ENCODE measurements around the gene IZUMO2. TPM values are rescaled to one million over a fixed set of nuclear protein-coding genes. Genes with fewer than 3 reads are reported as not detected.

Gene IZUMO2
- total RNA-seq, 2 donors from 2014 or later = not detected

DNA sequence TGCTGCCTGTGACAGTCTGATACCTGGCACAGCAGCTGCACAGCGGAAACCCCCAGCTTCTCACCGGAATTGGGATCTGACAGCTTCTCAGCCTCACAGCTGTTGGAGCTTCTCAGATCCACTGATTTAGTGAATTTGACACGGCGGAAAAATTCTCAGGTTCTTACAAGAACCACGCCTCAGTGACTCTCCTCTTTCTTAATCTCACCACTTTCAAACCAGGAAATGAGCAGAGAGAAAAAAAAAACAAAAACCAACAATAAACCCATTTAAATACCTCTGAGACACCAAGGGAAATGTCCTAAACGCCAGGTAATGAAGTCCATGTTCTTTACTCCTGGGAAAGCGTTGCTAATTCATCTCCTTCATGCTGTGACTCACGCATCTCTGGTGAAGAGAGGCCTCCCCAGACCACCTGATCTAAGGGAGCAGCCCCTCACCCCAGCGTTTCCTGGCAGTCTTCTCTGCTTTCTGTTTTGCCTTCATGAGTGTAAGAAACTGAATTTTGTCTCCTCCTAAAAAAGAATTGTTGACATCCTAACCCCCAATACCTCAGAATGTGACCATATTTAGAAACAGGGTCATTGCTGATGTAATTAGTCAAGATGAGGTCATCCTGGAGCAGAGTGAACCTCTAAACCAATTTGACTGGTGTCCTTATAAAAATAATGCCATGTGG is 15.9 kb upstream of the IZUMO2 start:
- Histone ChIP-seq H3K36me3 (replicated peaks in 1 of 2; ENCODE audit: insufficient read depth in 1 of 2, low read depth in 2 of 2) (no peaks in the 10 kb centered on the region), H3K4me1 (peaks cover 7% of the 10 kb centered on the region), H3K27me3 (no peaks in the 10 kb centered on the region), H3K27ac (peak overlapping the region in 2 of 4 donors; percentile 14 to 44), H3K4me3 (no peak overlapping the region), H3K9me3 (no peaks in the 10 kb centered on the region)
- ATAC-seq (no peak), DNase-seq (no peak)
- WGBS, 2 donors = 38 to 41% methylated on average over 9 of the region's 9 CpGs
- TF ChIP-seq, protein P1, sequence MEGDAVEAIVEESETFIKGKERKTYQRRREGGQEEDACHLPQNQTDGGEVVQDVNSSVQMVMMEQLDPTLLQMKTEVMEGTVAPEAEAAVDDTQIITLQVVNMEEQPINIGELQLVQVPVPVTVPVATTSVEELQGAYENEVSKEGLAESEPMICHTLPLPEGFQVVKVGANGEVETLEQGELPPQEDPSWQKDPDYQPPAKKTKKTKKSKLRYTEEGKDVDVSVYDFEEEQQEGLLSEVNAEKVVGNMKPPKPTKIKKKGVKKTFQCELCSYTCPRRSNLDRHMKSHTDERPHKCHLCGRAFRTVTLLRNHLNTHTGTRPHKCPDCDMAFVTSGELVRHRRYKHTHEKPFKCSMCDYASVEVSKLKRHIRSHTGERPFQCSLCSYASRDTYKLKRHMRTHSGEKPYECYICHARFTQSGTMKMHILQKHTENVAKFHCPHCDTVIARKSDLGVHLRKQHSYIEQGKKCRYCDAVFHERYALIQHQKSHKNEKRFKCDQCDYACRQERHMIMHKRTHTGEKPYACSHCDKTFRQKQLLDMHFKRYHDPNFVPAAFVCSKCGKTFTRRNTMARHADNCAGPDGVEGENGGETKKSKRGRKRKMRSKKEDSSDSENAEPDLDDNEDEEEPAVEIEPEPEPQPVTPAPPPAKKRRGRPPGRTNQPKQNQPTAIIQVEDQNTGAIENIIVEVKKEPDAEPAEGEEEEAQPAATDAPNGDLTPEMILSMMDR (IDR thresholded peaks at IDR 0.05) = no peak
- TF ChIP-seq POLR2A (IDR thresholded peaks at IDR 0.05) = no peak
- intact Hi-C loops (cut with DNase I) = no loop called here

DNA sequence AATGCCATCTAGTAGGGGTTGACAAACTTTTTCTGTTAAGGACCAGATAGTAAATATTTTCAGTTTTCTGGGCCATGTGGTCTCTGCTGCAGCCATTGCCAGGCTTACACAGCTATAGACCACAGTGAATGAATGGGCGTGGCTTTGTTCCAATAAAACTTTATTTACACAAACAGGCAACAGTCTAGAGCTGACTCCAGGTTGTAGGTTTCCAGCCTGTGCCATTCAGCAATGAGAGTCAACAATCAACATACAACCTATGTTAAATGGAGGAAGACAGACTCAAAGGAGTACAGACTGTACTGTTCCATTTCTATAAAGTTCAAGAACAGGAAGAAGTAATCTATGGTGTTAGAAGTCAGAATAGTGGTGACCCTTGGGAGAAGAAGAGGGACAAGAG is 15.2 kb upstream of the IZUMO2 start:
- Histone ChIP-seq H3K36me3 (replicated peaks in 1 of 2; ENCODE audit: insufficient read depth in 1 of 2, low read depth in 2 of 2) (no peaks in the 10 kb centered on the region), H3K27me3 (no peaks in the 10 kb centered on the region), H3K9me3 (no peaks in the 10 kb centered on the region), H3K4me3 (no peak overlapping the region), H3K27ac (no peak overlapping the region), H3K4me1 (peaks cover 7% of the 10 kb centered on the region)
- ATAC-seq = no peak
- DNase-seq = no peak
- 42 to 70% methylated on average over 1 of the region's 1 CpG for WGBS, 2 donors
- TF ChIP-seq, protein P1 (IDR thresholded peaks at IDR 0.05) = no peak
- no peak for TF ChIP-seq POLR2A (IDR thresholded peaks at IDR 0.05)
- intact Hi-C loops (cut with DNase I) = no loop called here

DNA sequence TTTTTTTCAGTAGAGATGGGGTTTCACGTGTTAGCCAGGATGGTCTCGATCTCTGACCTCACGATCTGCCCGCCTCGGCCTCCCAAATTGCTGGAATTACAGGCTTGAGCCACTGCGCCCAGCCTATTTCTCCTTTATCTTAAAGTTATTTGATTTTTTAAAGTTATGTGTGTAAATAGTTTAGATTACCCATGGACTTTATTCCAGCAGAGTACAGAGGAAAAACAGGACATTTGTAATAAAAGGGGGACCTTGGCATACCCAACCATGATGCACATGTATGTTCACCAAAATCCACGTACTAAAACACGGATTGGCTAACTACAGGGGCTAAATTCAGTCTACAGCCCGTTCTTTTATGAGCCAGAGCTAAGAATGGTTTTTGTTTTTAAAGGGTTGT is 13.7 kb upstream of the IZUMO2 start:
- 73 to 80% methylated on average over 9 of the region's 9 CpGs for WGBS, 2 donors
- Histone ChIP-seq H3K27ac (no peak overlapping the region), H3K4me3 (no peak overlapping the region), H3K4me1 (peaks cover 7% of the 10 kb centered on the region), H3K36me3 (replicated peaks in 1 of 2; ENCODE audit: insufficient read depth in 1 of 2, low read depth in 2 of 2) (no peaks in the 10 kb centered on the region), H3K9me3 (no peaks in the 10 kb centered on the region), H3K27me3 (no peaks in the 10 kb centered on the region)
- intact Hi-C loops (cut with DNase I) = no loop called here
- ATAC-seq = no peak
- DNase-seq = no peak
- TF ChIP-seq, protein P1 (IDR thresholded peaks at IDR 0.05) = no peak
- no peak for TF ChIP-seq POLR2A (IDR thresholded peaks at IDR 0.05)

DNA sequence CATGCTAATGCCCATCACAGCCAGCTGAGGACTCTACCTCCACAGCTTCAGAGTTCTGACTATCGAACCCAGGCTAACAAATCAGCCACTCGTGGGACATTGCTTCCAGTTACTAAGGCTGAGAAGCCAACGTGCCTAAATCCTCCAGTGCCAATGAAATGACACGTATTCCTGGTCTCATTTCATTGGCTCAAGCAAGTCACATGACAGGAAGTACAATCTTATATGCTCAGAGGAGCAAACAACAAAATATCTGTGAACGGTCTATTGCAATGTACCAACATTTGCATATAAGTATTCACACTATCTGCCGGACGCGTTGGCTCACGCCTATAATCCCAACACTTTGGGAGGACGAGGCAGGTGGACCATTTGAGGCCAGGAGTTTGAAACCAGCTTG is 12.8 kb upstream of the IZUMO2 start:
- peaks cover under 1% of the 10 kb centered on the region for H3K4me1 ChIP-seq
- H3K27me3 ChIP-seq = no peaks in the 10 kb centered on the region
- H3K27ac ChIP-seq = no peak overlapping the region
- WGBS, 2 donors = 72 to 80% methylated on average over 8 to 10 of the region's 10 CpGs
- H3K36me3 ChIP-seq (replicated peaks in 1 of 2; ENCODE audit: insufficient read depth in 1 of 2, low read depth in 2 of 2) = no peaks in the 10 kb centered on the region
- no peak overlapping the region for H3K4me3 ChIP-seq
- ATAC-seq = no peak
- H3K9me3 ChIP-seq = no peaks in the 10 kb centered on the region
- intact Hi-C loops (cut with DNase I) = no loop called here
- TF ChIP-seq POLR2A (IDR thresholded peaks at IDR 0.05) = no peak
- TF ChIP-seq, protein P1 (IDR thresholded peaks at IDR 0.05) = no peak
- DNase-seq = no peak

Data from body of pancreas (tissue), 4 donors.